Fibroblast of villous mesenchyme (primary cell): Measurements from ENCODE around the gene ZNF385B. TPM values are rescaled to one million over a fixed set of nuclear protein-coding genes. Genes with fewer than 3 reads are reported as not detected.

ENCODE experiments used
- DNase-seq: peaks from one replicate; pipeline ENCODE4 v3.0.0-alpha.2; 2010; ENCODE audit warnings: low read depth
- H3K4me3 ChIP-seq: 2 replicates; pipeline ENCODE4 v1.5.1; 2011; ENCODE audit warnings: low read depth, mild to moderate bottlenecking, low read length
- total RNA-seq: library from RNA; depleted of rRNA; stranded (reverse); fragments of >200 nt; gene quantifications from 2 replicates; pipeline ENCODE4 v1.2.3, GENCODE V29; 2012
- TF ChIP-seq, protein P1 (sequence below): IDR thresholded peaks from 2 replicates; pipeline ENCODE4 v1.5.1; 2012; ENCODE audit warnings: low read depth, mild to moderate bottlenecking, low read length; ENCODE audit not compliant: insufficient read depth

Gene ZNF385B
- total RNA-seq, 1 donor = not detected

DNA sequence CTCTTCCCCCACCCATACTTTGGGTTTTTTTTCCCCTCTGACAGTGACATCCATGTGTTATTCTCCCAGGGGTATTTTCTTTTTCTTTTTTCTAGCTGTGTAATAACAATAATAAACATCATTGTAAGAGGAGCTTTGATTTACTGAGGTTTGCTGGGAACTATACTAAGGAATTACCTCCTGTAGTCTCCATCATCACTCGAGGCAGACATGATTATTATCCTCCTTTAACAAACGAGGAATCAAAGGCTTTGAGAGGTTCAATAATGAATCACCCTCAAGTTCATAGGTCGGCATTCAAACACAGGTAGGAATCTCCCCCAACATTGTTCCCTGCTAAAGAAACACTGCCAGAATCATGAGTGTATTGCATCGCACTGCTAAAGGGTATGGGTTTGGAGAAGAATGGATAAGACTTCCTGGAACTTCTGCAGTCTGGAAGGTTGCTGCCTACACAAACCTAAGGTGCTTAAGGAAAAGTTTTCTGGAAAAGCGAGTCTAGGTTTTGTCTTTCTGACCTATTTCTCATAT, 336.5 kb downstream of the ZNF385B start:
- no peak overlapping the region for H3K4me3 ChIP-seq
- TF ChIP-seq, protein P1, sequence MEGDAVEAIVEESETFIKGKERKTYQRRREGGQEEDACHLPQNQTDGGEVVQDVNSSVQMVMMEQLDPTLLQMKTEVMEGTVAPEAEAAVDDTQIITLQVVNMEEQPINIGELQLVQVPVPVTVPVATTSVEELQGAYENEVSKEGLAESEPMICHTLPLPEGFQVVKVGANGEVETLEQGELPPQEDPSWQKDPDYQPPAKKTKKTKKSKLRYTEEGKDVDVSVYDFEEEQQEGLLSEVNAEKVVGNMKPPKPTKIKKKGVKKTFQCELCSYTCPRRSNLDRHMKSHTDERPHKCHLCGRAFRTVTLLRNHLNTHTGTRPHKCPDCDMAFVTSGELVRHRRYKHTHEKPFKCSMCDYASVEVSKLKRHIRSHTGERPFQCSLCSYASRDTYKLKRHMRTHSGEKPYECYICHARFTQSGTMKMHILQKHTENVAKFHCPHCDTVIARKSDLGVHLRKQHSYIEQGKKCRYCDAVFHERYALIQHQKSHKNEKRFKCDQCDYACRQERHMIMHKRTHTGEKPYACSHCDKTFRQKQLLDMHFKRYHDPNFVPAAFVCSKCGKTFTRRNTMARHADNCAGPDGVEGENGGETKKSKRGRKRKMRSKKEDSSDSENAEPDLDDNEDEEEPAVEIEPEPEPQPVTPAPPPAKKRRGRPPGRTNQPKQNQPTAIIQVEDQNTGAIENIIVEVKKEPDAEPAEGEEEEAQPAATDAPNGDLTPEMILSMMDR = no peak
- peak; percentile 7 for DNase-seq

DNA sequence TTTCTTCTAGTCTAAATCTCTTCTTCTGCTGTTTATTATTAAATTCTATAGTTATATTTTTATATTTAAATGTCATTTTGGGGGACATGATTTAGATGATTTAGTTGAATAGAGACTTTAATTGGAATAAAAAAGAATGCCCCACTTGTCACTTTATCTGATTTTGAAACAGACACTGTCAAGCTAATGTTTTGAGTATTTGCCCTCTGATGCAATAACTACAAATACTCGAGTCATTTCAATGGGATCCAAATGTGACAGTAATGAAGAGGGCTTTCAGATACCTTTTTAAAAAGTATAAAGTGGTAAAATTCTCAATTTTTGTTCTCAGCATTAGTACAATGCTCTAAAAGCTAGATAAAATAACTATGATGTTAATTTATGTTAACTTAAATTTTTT, 339.5 kb downstream of the ZNF385B start:
- TF ChIP-seq, protein P1 = no peak
- H3K4me3 ChIP-seq = no peak overlapping the region
- DNase-seq = no peak

DNA sequence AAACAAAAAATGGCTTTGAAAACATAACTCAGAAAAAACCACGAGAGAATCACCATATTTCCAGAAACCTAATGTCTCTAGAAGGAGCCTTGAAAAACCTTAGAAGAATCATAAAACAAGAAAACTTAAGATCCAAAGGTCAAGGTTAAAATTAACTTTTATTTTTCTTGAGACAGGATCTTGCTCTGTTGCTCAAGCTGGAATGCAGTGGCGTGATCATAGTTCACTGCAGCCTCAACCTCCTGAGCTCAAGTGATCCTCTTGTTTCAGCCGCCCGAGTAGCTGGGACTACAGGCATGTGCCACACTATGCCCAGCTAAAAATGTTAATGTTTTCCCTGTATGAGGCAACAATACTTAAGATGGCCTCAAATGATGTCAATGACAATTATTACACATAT, 342.6 kb downstream of the ZNF385B start:
- no peak overlapping the region for H3K4me3 ChIP-seq
- peak; percentile 69 for DNase-seq
- TF ChIP-seq, protein P1 = no peak

DNA sequence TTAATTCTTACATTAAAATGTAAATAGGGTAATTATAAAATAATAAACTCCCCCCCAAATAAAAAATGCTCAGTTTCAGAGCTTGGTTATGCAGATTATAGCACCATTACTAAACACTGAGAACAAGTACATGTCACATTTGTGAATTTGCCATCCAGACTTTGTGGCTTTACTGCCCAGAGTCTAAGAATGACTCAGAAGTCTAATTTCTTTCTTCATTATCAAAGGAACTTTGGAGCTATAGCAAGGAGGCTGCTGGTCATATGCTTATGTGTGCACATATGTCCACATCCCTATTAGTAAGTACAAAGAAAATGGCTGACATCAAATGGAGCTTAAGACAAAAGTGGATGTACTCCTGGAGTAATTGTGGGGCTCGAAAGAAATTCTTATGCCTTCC, 348.2 kb downstream of the ZNF385B start:
- H3K4me3 ChIP-seq = no peak overlapping the region
- DNase-seq = no peak
- TF ChIP-seq, protein P1 = no peak

DNA sequence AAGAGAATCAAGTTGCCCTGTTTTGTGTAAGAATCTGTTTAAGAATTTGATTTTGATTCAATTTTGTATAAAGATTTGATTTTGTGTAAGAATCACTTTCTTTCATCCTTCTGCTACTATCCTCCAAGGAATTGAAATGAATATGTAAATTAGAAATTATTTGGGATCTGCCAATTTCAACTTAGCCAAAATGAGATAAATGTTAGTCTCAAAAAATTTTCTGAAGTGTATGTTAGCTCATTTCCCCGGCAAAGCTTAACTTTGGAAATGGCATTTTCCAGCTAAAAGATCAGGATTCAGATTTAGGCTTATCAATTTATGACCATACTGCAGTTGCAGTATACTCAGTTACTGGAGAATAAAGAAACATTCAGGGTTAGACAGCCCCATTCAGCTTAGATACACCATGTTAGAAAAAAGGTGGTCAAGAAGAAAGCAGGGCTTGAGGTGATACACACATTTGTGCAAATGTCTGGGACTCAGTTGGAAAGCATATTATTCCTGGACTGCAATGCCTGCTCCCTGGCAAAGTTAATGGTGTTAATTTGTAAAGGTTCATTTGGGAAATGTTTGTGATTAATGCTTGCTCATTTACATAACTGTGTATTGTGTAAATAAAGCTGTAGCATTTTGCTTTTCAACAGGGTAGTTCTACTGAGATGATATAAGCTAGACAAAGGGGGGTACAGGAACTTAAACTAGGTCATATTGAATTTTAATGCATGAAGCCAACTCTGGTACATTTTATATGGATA, 349.0 kb downstream of the ZNF385B start:
- H3K4me3 ChIP-seq = no peak overlapping the region
- TF ChIP-seq, protein P1 = no peak
- DNase-seq = no peak

- no peak overlapping the region for H3K4me3 ChIP-seq
- DNase-seq = no peak
- TF ChIP-seq, protein P1 = no peak
These were observed 350.2 kb downstream of the ZNF385B start for GRCh38 chr2:179511105-179511789.
